Activated T-helper 17 cell treated with anti-CD3 and anti-CD28 coated beads, Interleukin-2, amount 50 U/mL, for 72 hours (primary cell): ENCODE results near the gene METTL2A. TPM values are rescaled to one million over a fixed set of nuclear protein-coding genes. Genes with fewer than 3 reads are reported as not detected.
A peak's percentile ranks its signal among the peaks of the same experiment; 100 is the strongest.
"Not testable (repeated sequence)": the region's sequence is repeated elsewhere in the genome, so short reads cannot be mapped to it uniquely, and the experiment has no call there.

Experiments
- ATAC-seq: fragments of 150-1000 bp; cut with Tn5 transposase; replicated peaks from 2 replicates; pipeline ENCODE4 v1.10.0; 2021; ENCODE audit warnings: mild to moderate bottlenecking, moderate library complexity
- H3K27ac Mint-ChIP-seq: one replicate; pipeline ENCODE4 v1.8.0; 2022; ENCODE audit warnings: mixed read lengths
- H3K27me3 Mint-ChIP-seq: one replicate; pipeline ENCODE4 v1.8.0; 2022; ENCODE audit warnings: mixed read lengths
- H3K36me3 Mint-ChIP-seq: one replicate; pipeline ENCODE4 v1.8.0; 2022; ENCODE audit warnings: low read depth, mild to moderate bottlenecking, mixed read lengths
- H3K4me1 Mint-ChIP-seq: one replicate; pipeline ENCODE4 v1.8.0; 2022; ENCODE audit warnings: mixed read lengths
- H3K4me3 Mint-ChIP-seq: one replicate; pipeline ENCODE4 v1.8.0; 2022; ENCODE audit warnings: mild to moderate bottlenecking, mixed read lengths
- H3K9me3 Mint-ChIP-seq: one replicate; pipeline ENCODE4 v1.8.0; 2022; ENCODE audit warnings: mixed read lengths
- total RNA-seq, 2 donors: library from RNA; stranded (reverse); gene quantifications; one replicate each; pipeline ENCODE4 v1.2.3, GENCODE V29; 2022

The METTL2A gene
- 10 to 100 TPM; 21.2 to 30.3 TPM for total RNA-seq

GRCh38 chr17:62423647-62424461 is at the start of gene METTL2A:
Gene METTL2A, plus strand, starts transcription at chr17:62423897. Its CDS starts 6 bp downstream, at chr17:62423903.
- H3K27me3 Mint-ChIP-seq, H3K9me3 Mint-ChIP-seq: not testable (repeated sequence)
- Mint-ChIP-seq H3K36me3 (peaks cover 33% of the 10 kb centered on the region), H3K4me3 (peak within 1 kb of the TSS; percentile 99), H3K27ac (peak within 1 kb of the TSS; percentile 92), H3K4me1 (peaks cover 14% of the 10 kb centered on the region)
- ATAC-seq, result peak; percentile 98

GRCh38 chr17:62380253-62380652 is 43.4 kb upstream of the METTL2A start, which contains the start of gene EFCAB3:
Gene EFCAB3, plus strand, starts transcription at chr17:62380553. Its CDS starts 2,427 bp downstream, at chr17:62382980.
- Mint-ChIP-seq H3K4me1 (no peaks in the 10 kb centered on the region), H3K27ac (no peak within 1 kb of the TSS), H3K36me3 (no peaks in the 10 kb centered on the region), H3K9me3 (no peaks in the 10 kb centered on the region), H3K4me3 (no peak within 1 kb of the TSS), H3K27me3 (peaks cover 24% of the 10 kb centered on the region)
- no peak for ATAC-seq

GRCh38 chr17:62381561-62381960 is 42.1 kb upstream of the METTL2A start:
- Mint-ChIP-seq H3K27ac (no peak overlapping the region), H3K4me1 (no peaks in the 10 kb centered on the region), H3K4me3 (no peak overlapping the region)

GRCh38 chr17:62388856-62389255 is 34.8 kb upstream of the METTL2A start:
- Mint-ChIP-seq H3K27me3 (peaks cover 12% of the 10 kb centered on the region), H3K4me1 (no peaks in the 10 kb centered on the region), H3K36me3 (no peaks in the 10 kb centered on the region), H3K9me3 (no peaks in the 10 kb centered on the region), H3K27ac (no peak overlapping the region), H3K4me3 (no peak overlapping the region)
- no peak for ATAC-seq

More at GRCh38 chr17:62381561-62381960, 42.1 kb upstream of the METTL2A start:
- ATAC-seq, result no peak
- H3K36me3 Mint-ChIP-seq, result no peaks in the 10 kb centered on the region
- H3K27me3 Mint-ChIP-seq, result peaks cover 23% of the 10 kb centered on the region
- no peaks in the 10 kb centered on the region for H3K9me3 Mint-ChIP-seq

- no peaks in the 10 kb centered on the region for H3K4me1 Mint-ChIP-seq
- H3K27me3 Mint-ChIP-seq, result peaks cover 8% of the 10 kb centered on the region
- H3K4me3 Mint-ChIP-seq, result no peak overlapping the region
- no peak for ATAC-seq
- H3K36me3 Mint-ChIP-seq, result no peaks in the 10 kb centered on the region
- H3K27ac Mint-ChIP-seq, result no peak overlapping the region
- H3K9me3 Mint-ChIP-seq, result no peaks in the 10 kb centered on the region
Measured at GRCh38 chr17:62392908-62393307, 30.8 kb upstream of the METTL2A start.

- no peak overlapping the region for H3K4me3 Mint-ChIP-seq
- H3K36me3 Mint-ChIP-seq, result no peaks in the 10 kb centered on the region
- no peak for ATAC-seq
- H3K27ac Mint-ChIP-seq, result no peak overlapping the region
- H3K27me3 Mint-ChIP-seq, result peaks cover 16% of the 10 kb centered on the region
- H3K9me3 Mint-ChIP-seq, result no peaks in the 10 kb centered on the region
- no peaks in the 10 kb centered on the region for H3K4me1 Mint-ChIP-seq
Measured at GRCh38 chr17:62398891-62399290, 24.8 kb upstream of the METTL2A start.

GRCh38 chr17:62405451-62405850 is 18.2 kb upstream of the METTL2A start:
- no peaks in the 10 kb centered on the region for H3K9me3 Mint-ChIP-seq
- no peaks in the 10 kb centered on the region for H3K4me1 Mint-ChIP-seq
- H3K27me3 Mint-ChIP-seq, result peaks cover 19% of the 10 kb centered on the region
- H3K36me3 Mint-ChIP-seq, result no peaks in the 10 kb centered on the region
- H3K27ac Mint-ChIP-seq, result no peak overlapping the region
- no peak overlapping the region for H3K4me3 Mint-ChIP-seq
- no peak for ATAC-seq

GRCh38 chr17:62413090-62413489 is 10.6 kb upstream of the METTL2A start:
- not testable (repeated sequence) for H3K36me3 Mint-ChIP-seq, H3K4me3 Mint-ChIP-seq, H3K27ac Mint-ChIP-seq, ATAC-seq, H3K9me3 Mint-ChIP-seq, H3K4me1 Mint-ChIP-seq
- peaks cover 24% of the 10 kb centered on the region for H3K27me3 Mint-ChIP-seq

GRCh38 chr17:62426214-62426613 is 2.5 kb downstream of the METTL2A start:
- not testable (repeated sequence) for H3K9me3 Mint-ChIP-seq, H3K27me3 Mint-ChIP-seq, H3K27ac Mint-ChIP-seq, H3K4me3 Mint-ChIP-seq, ATAC-seq
- H3K4me1 Mint-ChIP-seq, result peaks cover 14% of the 10 kb centered on the region
- H3K36me3 Mint-ChIP-seq, result peaks cover 54% of the 10 kb centered on the region

- not testable (repeated sequence) for H3K27me3 Mint-ChIP-seq, H3K9me3 Mint-ChIP-seq, H3K27ac Mint-ChIP-seq, H3K4me3 Mint-ChIP-seq, H3K4me1 Mint-ChIP-seq, ATAC-seq
- H3K36me3 Mint-ChIP-seq, result peaks cover 70% of the 10 kb centered on the region
Measured at GRCh38 chr17:62435251-62435650, 11.6 kb downstream of the METTL2A start.

GRCh38 chr17:62441181-62441580 is 17.5 kb downstream of the METTL2A start:
- not testable (repeated sequence) for H3K4me3 Mint-ChIP-seq, ATAC-seq, H3K9me3 Mint-ChIP-seq, H3K27ac Mint-ChIP-seq, H3K4me1 Mint-ChIP-seq, H3K27me3 Mint-ChIP-seq
- peaks cover 82% of the 10 kb centered on the region for H3K36me3 Mint-ChIP-seq

GRCh38 chr17:62444063-62444462 is 20.4 kb downstream of the METTL2A start:
- H3K36me3 Mint-ChIP-seq, result peaks cover 94% of the 10 kb centered on the region
- no peak for ATAC-seq
- H3K4me1 Mint-ChIP-seq, result no peaks in the 10 kb centered on the region
- no peak overlapping the region for H3K27ac Mint-ChIP-seq
- H3K9me3 Mint-ChIP-seq, result no peaks in the 10 kb centered on the region
- no peak overlapping the region for H3K4me3 Mint-ChIP-seq
- no peaks in the 10 kb centered on the region for H3K27me3 Mint-ChIP-seq

GRCh38 chr17:62445791-62446190 is 22.1 kb downstream of the METTL2A start:
- not testable (repeated sequence) for H3K4me1 Mint-ChIP-seq, H3K27ac Mint-ChIP-seq, H3K27me3 Mint-ChIP-seq, H3K4me3 Mint-ChIP-seq, ATAC-seq, H3K9me3 Mint-ChIP-seq
- H3K36me3 Mint-ChIP-seq, result peaks cover 86% of the 10 kb centered on the region

- H3K27me3 Mint-ChIP-seq, H3K4me3 Mint-ChIP-seq, ATAC-seq, H3K4me1 Mint-ChIP-seq, H3K9me3 Mint-ChIP-seq, H3K27ac Mint-ChIP-seq: not testable (repeated sequence)
- peaks cover 35% of the 10 kb centered on the region for H3K36me3 Mint-ChIP-seq
Measured at GRCh38 chr17:62452195-62452594, 28.5 kb downstream of the METTL2A start.

GRCh38 chr17:62453041-62453440 is 29.3 kb downstream of the METTL2A start:
- peaks cover 27% of the 10 kb centered on the region for H3K36me3 Mint-ChIP-seq
- H3K27ac Mint-ChIP-seq, ATAC-seq, H3K4me1 Mint-ChIP-seq, H3K27me3 Mint-ChIP-seq, H3K4me3 Mint-ChIP-seq, H3K9me3 Mint-ChIP-seq: not testable (repeated sequence)
